ENCODE data around the gene FAM43A.

DNA sequence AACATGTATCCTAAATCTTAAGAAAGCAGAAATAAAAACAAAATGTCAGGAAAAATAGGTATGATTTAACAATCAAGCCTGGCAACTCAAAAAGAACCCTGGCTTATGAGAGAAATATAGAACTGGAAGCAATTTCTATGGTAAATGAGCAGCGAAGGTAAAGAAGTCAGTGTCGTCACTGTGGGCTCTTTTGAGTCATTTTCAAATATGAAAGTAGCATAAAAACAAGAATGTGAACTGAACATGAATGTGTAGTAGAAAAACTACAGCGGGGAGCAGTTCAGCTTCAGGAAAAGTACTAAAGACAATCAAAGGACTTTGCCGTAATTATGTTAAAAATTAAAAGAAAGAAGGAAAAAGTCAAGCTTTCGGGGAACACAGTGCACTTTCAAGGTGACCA lies 31.2 kb upstream of the FAM43A start:
- TF ChIP-seq CTCF (conservative IDR thresholded peaks at IDR 0.05; ENCODE audit: low read depth, low read length) (no peak), POLR2A (IDR thresholded peaks at IDR 0.05; ENCODE audit: low read depth, low read length) (no peak)

Data from IMR-90 (cell line).